Thymus (tissue), 11 donors: Measurements from ENCODE around the gene RNF166. TPM values are rescaled to one million over a fixed set of nuclear protein-coding genes. Genes with fewer than 3 reads are reported as not detected.

ENCODE experiments used
- DNase-seq, 9 donors: peaks; one replicate each; pipeline ENCODE4 v3.0.0-alpha.2; 2013; ENCODE audit warnings: low spot score in 9 of 9, low read depth in 6 of 9, missing footprints in 1 of 9
- H3K27ac ChIP-seq, 2 donors: one replicate each; pipeline ENCODE4 v1.5.1; 2013; ENCODE audit warnings: control low read depth in 1 of 2, low read depth in 1 of 2, low read length in 1 of 2, mild to moderate bottlenecking in 1 of 2, moderate library complexity in 1 of 2
- H3K27me3 ChIP-seq, 2 donors: one replicate each; pipeline ENCODE4 v1.5.1; 2013; ENCODE audit warnings: low read length in 1 of 2; ENCODE audit not compliant: control insufficient read depth in 2 of 2, insufficient read depth in 1 of 2
- H3K36me3 ChIP-seq, 2 donors: one replicate each; pipeline ENCODE4 v1.5.1; 2013; ENCODE audit warnings: low read length in 1 of 2, mild to moderate bottlenecking in 1 of 2, moderate library complexity in 1 of 2; ENCODE audit not compliant: control insufficient read depth in 2 of 2, insufficient read depth in 2 of 2
- H3K4me1 ChIP-seq, 2 donors: one replicate each; pipeline ENCODE4 v1.5.1; 2013; ENCODE audit warnings: low read length in 2 of 2; ENCODE audit not compliant: control insufficient read depth in 2 of 2, insufficient read depth in 2 of 2
- H3K4me3 ChIP-seq, 2 donors: one replicate each; pipeline ENCODE4 v1.5.1; 2013; ENCODE audit warnings: low read length in 2 of 2, control low read depth in 1 of 2, mild to moderate bottlenecking in 1 of 2
- H3K9me3 ChIP-seq, 2 donors: one replicate each; pipeline ENCODE4 v1.5.1; 2013; ENCODE audit warnings: low read length in 1 of 2, mild to moderate bottlenecking in 1 of 2; ENCODE audit not compliant: control insufficient read depth in 2 of 2, insufficient read depth in 1 of 2
- WGBS: extraction: QIAGEN DNeasy Blood & Tissue Kit; methylation state at CpG from one replicate; pipeline ENCODE4 v1.1.7; 2013; 5-methylcytosine and 5-hydroxymethylcytosine counted together
- polyA plus RNA-seq: library from polyadenylated mRNA; stranded (reverse); fragments of 200-250 nt; gene quantifications from one replicate; pipeline ENCODE4 v1.2.3, GENCODE V29; 2013
- total RNA-seq: library from RNA; stranded (reverse); fragments of 120-200 nt; gene quantifications from one replicate; pipeline ENCODE4 v1.2.4, GENCODE V29; 2013
- donor health status: healthy.

The RNF166 gene
- total and polyA plus RNA-seq, 2 donors, result 32.6 to 144 TPM

GRCh38 chr16:88749358-88749757, 43.1 kb upstream of the RNF166 start:
- Histone ChIP-seq H3K4me3 (no peak overlapping the region), H3K27me3 (no peaks in the 10 kb centered on the region), H3K36me3 (peaks cover 4 to 10% of the 10 kb centered on the region in 2 donors), H3K9me3 (peaks cover 0 to 3% of the 10 kb centered on the region in 2 donors), H3K4me1 (peaks cover 0 to 19% of the 10 kb centered on the region in 2 donors), H3K27ac (no peak overlapping the region)
- DNase-seq, result no peak
- 98% methylated on average over 26 of the region's 26 CpGs for WGBS

GRCh38 chr16:88748364-88748763, 42.2 kb upstream of the RNF166 start:
- DNase-seq, result no peak
- peaks cover 0 to 29% of the 10 kb centered on the region in 2 donors for H3K4me1 ChIP-seq
- no peaks in the 10 kb centered on the region for H3K27me3 ChIP-seq
- H3K4me3 ChIP-seq, result no peak overlapping the region
- H3K36me3 ChIP-seq, result peaks cover 4 to 8% of the 10 kb centered on the region in 2 donors
- 85% methylated on average over 12 of the region's 12 CpGs for WGBS
- no peak overlapping the region for H3K27ac ChIP-seq
- H3K9me3 ChIP-seq, result peaks cover 0 to 8% of the 10 kb centered on the region in 2 donors

GRCh38 chr16:88747588-88748301, 41.5 kb upstream of the RNF166 start:
- Histone ChIP-seq H3K4me1 (peaks cover 5 to 36% of the 10 kb centered on the region in 2 donors), H3K36me3 (peaks cover 4 to 8% of the 10 kb centered on the region in 2 donors), H3K27ac (no peak overlapping the region), H3K4me3 (no peak overlapping the region), H3K27me3 (no peaks in the 10 kb centered on the region), H3K9me3 (peaks cover 0 to 8% of the 10 kb centered on the region in 2 donors)
- WGBS, result 97% methylated on average over 26 of the region's 26 CpGs
- peak in 1 of 9 donors; percentile 21 for DNase-seq

- Histone ChIP-seq H3K27ac (no peak overlapping the region), H3K4me3 (no peak overlapping the region), H3K9me3 (peaks cover 0 to 8% of the 10 kb centered on the region in 2 donors), H3K27me3 (no peaks in the 10 kb centered on the region), H3K4me1 (peaks cover 5 to 39% of the 10 kb centered on the region in 2 donors), H3K36me3 (peaks cover 0 to 5% of the 10 kb centered on the region in 2 donors)
- WGBS, result 80% methylated on average over 17 of the region's 17 CpGs
- DNase-seq, result no peak
These were observed 40.3 kb upstream of the RNF166 start for GRCh38 chr16:88746506-88746905.

- DNase-seq, result no peak
- Histone ChIP-seq H3K4me1 (peaks cover 5 to 39% of the 10 kb centered on the region in 2 donors), H3K27ac (no peak overlapping the region), H3K4me3 (no peak overlapping the region), H3K36me3 (peaks cover 9 to 20% of the 10 kb centered on the region in 2 donors), H3K27me3 (no peaks in the 10 kb centered on the region), H3K9me3 (peaks cover 0 to 6% of the 10 kb centered on the region in 2 donors)
- 90% methylated on average over 39 of the region's 39 CpGs for WGBS
These were observed 38.6 kb upstream of the RNF166 start for GRCh38 chr16:88744577-88745521.

GRCh38 chr16:88743693-88744576, 37.7 kb upstream of the RNF166 start:
- Histone ChIP-seq H3K27me3 (no peaks in the 10 kb centered on the region), H3K4me1 (peaks cover 5 to 44% of the 10 kb centered on the region in 2 donors), H3K9me3 (peaks cover 0 to 6% of the 10 kb centered on the region in 2 donors), H3K4me3 (no peak overlapping the region), H3K27ac (no peak overlapping the region), H3K36me3 (peaks cover 9 to 20% of the 10 kb centered on the region in 2 donors)
- 80% methylated on average over 32 of the region's 32 CpGs for whole genome bisulfite sequencing
- DNase-seq, result peak in 4 of 9 donors; percentile 33 to 69 (median 62)

GRCh38 chr16:88742896-88743605, 36.8 kb upstream of the RNF166 start:
- H3K4me1 ChIP-seq, result peaks cover 5 to 47% of the 10 kb centered on the region in 2 donors
- no peak overlapping the region for H3K4me3 ChIP-seq
- 82% methylated on average over 19 of the region's 19 CpGs for WGBS
- H3K36me3 ChIP-seq, result peaks cover 9 to 24% of the 10 kb centered on the region in 2 donors
- H3K27me3 ChIP-seq, result no peaks in the 10 kb centered on the region
- DNase-seq, result no peak
- H3K27ac ChIP-seq, result no peak overlapping the region
- H3K9me3 ChIP-seq, result peaks cover 0 to 6% of the 10 kb centered on the region in 2 donors

- Histone ChIP-seq H3K27ac (no peak overlapping the region), H3K4me1 (peaks cover 12 to 48% of the 10 kb centered on the region in 2 donors), H3K27me3 (no peaks in the 10 kb centered on the region), H3K36me3 (peaks cover 9 to 29% of the 10 kb centered on the region in 2 donors), H3K4me3 (no peak overlapping the region), H3K9me3 (peaks cover 0 to 6% of the 10 kb centered on the region in 2 donors)
- 96% methylated on average over 16 of the region's 17 CpGs for WGBS
- no peak for DNase-seq
These were observed 35.2 kb upstream of the RNF166 start for GRCh38 chr16:88741368-88741767.
